GM21529 (cell line): Measurements from ENCODE around the gene PRXL2C.

ENCODE experiments used
- ATAC-seq: cut with Tn5 transposase; IDR thresholded peaks from one replicate; pipeline ENCODE4 v1.9.1; 2021; ENCODE audit not compliant: unreplicated experiment

The PRXL2C gene

DNA sequence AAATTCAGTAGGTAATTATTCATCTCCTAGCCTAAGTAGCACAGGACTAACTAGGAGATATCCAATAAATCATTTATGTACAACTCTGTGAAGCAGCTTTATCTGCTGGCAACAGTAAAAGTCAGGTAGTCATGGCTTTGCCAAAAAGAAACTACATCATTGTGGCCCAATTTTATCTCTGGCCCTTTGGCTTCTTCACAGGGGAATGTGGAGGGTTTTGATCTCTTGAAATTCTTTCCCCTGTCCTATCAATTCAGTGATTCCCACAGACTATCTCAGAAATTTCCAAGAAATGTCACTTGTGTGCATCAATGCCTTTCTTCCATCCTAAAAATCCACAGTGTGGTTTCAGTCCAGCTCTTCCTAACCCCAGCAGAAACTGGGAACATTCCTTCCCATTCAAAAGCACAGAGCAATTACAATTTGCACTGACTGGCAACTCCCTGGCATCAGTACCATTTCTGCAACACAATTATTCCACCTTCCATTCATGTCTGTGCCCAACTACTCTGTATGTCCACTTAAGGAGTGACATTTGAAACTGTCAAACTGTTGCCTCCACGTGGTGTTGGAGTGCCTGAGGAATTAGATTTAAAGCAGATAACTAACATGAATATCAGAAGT lies 42.0 kb downstream of the PRXL2C start:
- ATAC-seq: no peak

DNA sequence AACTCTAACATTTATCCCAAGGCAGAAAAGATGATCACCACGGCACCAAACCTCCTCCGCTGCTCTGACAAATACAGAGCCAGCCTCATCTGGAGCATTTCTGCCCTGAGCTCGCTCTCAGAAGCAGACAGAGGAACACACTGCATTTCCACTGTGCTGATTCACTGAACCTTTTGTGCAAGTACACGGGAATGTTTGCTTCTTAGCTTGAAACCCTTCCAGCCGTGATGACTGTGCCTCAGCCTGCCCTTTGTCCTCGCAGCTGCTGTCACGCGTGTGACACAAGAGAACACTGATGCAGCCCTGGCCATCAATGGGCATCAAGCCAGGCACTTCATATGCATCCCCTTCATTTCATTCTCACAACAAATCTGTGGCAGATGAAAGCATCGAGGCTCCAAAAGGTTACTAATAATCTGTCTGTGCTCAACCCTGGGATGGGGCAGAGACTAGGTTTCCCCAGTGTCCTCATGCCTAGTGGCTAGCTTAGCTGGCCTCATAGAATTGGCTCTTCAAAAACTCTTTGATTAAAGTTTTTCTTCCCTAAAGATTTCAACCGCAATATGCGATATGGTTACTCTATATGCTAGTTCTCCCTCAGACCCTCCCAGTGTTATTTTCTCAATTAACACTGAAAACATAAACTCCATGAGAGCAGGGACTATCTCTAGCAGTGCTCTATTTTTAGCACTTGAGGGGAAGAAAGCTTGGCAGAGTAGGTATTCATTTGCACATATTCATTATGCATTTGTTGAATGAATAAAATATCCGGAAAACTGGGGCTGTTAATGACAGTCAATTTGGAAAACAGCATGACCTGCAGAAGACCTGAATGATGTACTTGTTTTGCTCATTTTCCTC lies 42.8 kb downstream of the PRXL2C start:
- no peak for ATAC-seq

DNA sequence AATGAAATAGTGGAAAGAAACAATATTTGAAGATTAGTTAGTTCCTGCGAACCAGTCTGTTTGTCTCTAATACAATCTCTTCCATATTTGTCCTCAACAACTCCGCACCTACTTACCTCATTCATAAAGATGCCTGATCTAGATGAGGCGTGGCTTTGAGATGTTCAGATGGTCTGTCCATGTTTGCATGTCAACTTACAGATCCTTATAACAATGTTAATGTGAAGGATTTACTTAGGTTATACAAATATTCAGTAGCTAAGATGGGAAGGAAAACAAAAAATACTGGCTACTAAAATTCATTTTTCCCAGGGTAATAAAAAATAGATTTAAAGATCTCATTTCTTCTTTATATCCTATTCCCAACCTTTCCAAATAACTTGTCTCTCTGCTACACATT lies 43.8 kb downstream of the PRXL2C start:
- ATAC-seq: no peak

DNA sequence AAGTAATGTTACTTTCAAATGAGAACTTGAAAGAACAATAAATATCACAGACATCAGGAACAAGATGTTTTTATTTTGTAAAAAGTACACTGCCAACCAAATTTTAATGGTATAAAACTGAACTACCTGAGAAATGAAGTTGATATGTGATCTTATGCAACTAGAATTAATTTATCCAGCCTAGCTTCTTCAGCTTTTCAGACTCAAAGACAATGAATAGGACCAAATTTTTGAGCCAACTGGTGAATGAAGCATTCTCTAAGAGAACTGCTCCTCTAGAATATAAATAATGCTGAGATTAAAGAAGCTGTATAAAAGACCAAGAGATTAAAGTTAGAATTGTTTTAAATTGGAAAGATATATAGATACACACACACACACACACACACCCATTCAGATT lies 45.4 kb downstream of the PRXL2C start:
- ATAC-seq: no peak

DNA sequence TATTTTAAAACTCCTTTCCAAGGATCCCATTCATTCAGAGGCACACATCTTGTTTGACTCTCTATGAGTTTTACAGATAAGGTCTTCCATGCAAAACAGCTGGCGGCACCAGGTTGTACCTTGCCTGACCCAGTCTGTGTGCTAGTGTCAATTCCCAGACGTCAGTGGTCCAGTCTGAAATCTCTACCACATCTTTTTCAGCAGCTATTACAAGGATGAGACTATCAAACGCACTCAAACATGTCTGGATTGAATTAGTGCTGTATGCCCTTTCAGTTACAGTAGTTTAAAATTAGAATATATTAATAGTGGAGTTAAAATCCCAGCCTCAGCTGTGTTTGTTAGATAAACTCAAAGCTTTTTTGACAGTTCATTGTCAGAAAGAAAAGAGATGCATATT lies 47.1 kb downstream of the PRXL2C start:
- no peak for ATAC-seq

DNA sequence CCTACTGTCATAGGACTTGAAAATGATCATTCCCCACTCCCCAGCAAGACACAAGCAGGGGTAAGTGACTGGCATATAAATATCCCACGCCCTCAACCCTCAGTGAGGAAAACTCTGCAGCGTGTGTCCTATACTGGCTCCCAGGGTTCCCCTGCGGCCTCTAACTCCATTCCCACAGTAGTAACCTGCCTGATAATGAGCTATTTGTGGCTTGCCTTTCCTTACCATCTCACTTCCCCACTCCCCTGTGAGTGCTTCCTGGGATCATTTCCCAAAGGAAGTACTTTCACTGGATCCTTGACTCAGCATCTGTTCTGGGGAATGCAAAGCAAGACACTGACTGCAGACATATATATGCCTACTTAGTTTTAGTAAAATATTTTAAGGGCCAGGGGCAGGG lies 49.8 kb downstream of the PRXL2C start:
- ATAC-seq: no peak

DNA sequence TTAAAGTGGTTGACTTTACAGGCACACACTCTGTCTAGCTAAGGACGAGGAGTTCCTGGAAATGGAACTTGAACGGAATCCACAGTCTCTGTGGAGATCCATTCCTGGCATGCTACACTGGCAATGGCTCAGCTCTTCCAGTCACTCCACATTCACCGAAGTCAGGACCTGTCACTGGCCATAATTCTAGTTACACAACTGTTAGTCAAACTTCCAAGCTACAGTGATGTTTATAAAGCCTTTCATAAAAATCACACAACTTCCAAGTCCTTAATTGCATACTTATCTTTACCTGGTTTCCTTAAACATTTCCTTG lies 51.2 kb downstream of the PRXL2C start:
- no peak for ATAC-seq

DNA sequence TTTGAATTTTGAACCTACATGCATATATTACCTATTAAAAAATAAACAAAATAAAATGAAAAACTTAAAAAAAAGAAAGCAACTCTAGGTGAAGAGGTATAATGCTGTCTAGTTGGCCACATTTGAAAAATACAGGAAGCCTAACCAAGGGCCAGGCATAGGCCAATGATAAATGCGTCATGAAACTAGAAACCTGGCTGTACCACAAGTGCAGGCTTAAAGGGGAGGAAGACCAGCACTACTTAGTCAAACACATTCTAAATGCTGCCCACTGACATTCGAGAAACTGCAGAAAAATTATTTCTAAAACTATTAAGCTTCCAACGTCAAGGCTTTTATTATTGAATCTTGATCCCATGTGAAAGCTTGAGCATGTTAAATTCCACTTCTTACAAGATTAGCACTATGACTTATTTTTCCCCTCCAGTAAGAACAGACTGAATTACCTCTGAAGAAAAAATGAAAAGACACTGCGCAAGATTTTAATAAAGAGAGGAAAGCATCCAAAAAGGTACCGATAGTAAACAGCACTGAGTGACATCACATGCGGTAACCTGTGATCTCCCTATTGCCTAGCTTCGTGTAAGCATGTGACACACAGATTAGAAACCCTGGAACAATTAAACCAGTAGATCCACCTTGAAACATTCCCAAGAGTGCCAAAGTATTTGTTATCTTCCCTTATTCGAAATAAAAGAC lies 51.7 kb downstream of the PRXL2C start:
- no peak for ATAC-seq

DNA sequence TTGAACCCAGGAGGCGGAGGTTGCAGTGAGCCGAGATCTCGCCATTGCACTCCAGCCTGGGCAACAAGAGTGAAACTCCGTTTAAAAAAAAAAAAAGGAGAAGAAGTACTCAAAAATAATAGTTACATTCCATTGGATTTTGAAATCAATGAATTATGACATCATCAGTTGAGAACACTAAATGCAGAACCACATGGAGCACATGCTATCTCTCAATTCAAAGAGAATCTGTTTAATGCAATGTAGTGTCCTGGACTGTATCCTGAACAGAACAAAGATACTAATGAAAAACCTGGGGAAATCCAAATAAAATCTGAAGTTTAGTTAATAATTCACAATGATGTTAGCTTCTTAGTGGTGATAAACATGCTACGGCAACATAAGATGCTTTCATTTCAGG lies 55.8 kb downstream of the PRXL2C start:
- ATAC-seq: no peak

DNA sequence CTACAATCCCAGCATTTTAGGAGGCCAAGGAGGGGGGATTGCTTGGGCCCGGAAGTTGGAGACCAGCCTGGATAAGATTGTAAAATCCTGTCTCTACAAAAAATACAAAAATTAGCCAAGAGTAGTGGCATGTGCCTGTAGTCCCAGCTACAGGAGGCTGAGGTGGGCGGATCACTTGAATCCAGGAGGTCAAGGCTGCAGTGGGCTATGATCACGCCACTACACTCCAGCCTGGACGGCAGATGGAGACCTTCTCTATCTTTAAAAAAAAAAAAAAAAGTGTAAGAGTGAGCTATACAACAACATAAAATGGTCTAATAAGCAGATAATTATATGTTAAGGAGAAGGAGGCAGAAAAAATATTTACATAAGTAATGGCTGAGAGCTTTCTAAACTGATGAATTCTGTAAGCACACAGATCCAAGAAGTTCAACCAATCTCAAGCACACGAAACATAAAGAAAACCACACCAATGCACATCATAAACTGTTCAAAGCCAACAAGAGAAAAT lies 58.5 kb downstream of the PRXL2C start:
- no peak for ATAC-seq
